Suprapubic skin (tissue), 4 donors: Measurements from ENCODE around the gene INPP5A.

ENCODE experiments used
- EP300 ChIP-seq: sonication (generic); formaldehyde crosslinking; IDR thresholded peaks from one replicate; pipeline ENCODE4 v1.6.1; 2017; ENCODE audit warnings: antibody characterized with exemption
- POLR2A ChIP-seq, 2 donors: fragments of 450-650 bp; IDR thresholded peaks; one replicate each; pipeline ENCODE4 v1.6.1; 2017; ENCODE audit warnings: antibody characterized with exemption in 2 of 2, mild to moderate bottlenecking in 2 of 2, moderate library complexity in 2 of 2
- POLR2AphosphoS5 ChIP-seq, 3 donors: sonication (generic); formaldehyde crosslinking; IDR thresholded peaks; one replicate each; pipeline ENCODE4 v1.6.1; 2017; ENCODE audit warnings: antibody characterized with exemption in 3 of 3
- TF ChIP-seq, protein P1 (sequence below), 2 donors: fragments of 200-600 bp in 1 of 2; fragments of 450-650 bp in 1 of 2; sonication (generic) in 1 of 2; IDR thresholded peaks; one replicate each; pipeline ENCODE4 v1.5.1; 2016 to 2019; ENCODE audit warnings: antibody characterized with exemption in 2 of 2, mild to moderate bottlenecking in 1 of 2, moderate library complexity in 1 of 2

DNA sequence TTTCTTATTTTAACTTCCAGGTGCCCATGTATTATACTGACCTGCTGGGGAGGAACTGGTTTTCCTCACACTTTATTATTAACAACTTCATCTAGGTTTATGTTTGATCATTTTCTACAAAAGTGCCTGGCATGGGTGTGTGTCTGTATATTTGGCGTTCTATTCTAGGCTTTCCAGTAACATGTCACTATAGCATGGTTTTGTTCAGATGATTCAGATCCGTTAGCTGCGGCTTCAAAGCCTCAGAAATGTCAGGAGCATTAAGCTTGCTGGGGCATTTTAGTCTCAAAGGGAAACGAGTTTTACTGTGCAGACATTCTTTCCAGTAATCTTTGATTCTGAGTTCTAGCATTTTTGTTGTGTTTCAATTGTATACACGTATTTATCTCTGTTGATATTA, 2.3 kb downstream of the INPP5A start:
- TF ChIP-seq, protein P1, sequence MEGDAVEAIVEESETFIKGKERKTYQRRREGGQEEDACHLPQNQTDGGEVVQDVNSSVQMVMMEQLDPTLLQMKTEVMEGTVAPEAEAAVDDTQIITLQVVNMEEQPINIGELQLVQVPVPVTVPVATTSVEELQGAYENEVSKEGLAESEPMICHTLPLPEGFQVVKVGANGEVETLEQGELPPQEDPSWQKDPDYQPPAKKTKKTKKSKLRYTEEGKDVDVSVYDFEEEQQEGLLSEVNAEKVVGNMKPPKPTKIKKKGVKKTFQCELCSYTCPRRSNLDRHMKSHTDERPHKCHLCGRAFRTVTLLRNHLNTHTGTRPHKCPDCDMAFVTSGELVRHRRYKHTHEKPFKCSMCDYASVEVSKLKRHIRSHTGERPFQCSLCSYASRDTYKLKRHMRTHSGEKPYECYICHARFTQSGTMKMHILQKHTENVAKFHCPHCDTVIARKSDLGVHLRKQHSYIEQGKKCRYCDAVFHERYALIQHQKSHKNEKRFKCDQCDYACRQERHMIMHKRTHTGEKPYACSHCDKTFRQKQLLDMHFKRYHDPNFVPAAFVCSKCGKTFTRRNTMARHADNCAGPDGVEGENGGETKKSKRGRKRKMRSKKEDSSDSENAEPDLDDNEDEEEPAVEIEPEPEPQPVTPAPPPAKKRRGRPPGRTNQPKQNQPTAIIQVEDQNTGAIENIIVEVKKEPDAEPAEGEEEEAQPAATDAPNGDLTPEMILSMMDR (IDR thresholded peaks at IDR 0.05), result no peak
- TF ChIP-seq POLR2AphosphoS5 (IDR thresholded peaks at IDR 0.05) (no peak), EP300 (no peak), POLR2A (IDR thresholded peaks at IDR 0.05) (no peak)
